Measurements from ENCODE around the gene TEX264. TPM values are rescaled to one million over a fixed set of nuclear protein-coding genes. Genes with fewer than 3 reads are reported as not detected.

The TEX264 gene
- total RNA-seq (2021), result 11.8 to 17.5 TPM (median 17.5 TPM) in 3 replicates
- percentile 47 among the genes with signal in this experiment for Bru-seq, nascent RNA
- long read RNA-seq, experiment 1, transcript TEX264-213 (4 exons, 800 nt), result minor isoform, 5 of 72 reads
- long read RNA-seq, experiment 1, transcript TEX264-201 (5 exons, 1,340 nt), result major isoform, 33 of 72 reads
- long read RNA-seq, experiment 1, partial matches to known transcripts, result 6 of 72 reads
- long read RNA-seq, experiment 1, other reads (novel, unspliced or antisense), result 18 of 72 reads
- long read RNA-seq, experiment 2, transcript TEX264-201 (5 exons, 1,340 nt), result major isoform, 10 of 48 reads
- long read RNA-seq, experiment 2, partial matches to known transcripts, result 9 of 48 reads
- long read RNA-seq, experiment 2, other reads (novel, unspliced or antisense), result 22 of 48 reads
- long read RNA-seq, experiment 3, transcript TEX264-213 (4 exons, 800 nt), result minor isoform, 6 of 51 reads
- long read RNA-seq, experiment 3, transcript TEX264-201 (5 exons, 1,340 nt), result major isoform, 27 of 51 reads
- long read RNA-seq, experiment 3, partial matches to known transcripts, result 7 of 51 reads
- long read RNA-seq, experiment 3, other reads (novel, unspliced or antisense), result 5 of 51 reads

- H3K9me3 Mint-ChIP-seq, result no peaks in the 10 kb centered on the region
- H3K4me1 Mint-ChIP-seq, result peaks cover 35% of the 10 kb centered on the region
- H3K27me3 Mint-ChIP-seq (ENCODE audit: low read depth), result no peaks in the 10 kb centered on the region; the same call in 1 of the 2 replicates
- H3K4me3 Mint-ChIP-seq, result peak within 1 kb of the TSS; percentile 75
- POLR2A ChIA-PET, result no interaction called here
- peak; percentile 58 for DNase-seq (ENCODE audit: low spot score)
- H3K36me3 Mint-ChIP-seq, result no peaks in the 10 kb centered on the region
- CTCF ChIA-PET, result interaction anchor here (0.7 to 5.7 kb wide), 16 partner anchors 8 to 281 kb away, joined by 3 to 198 read pairs (median 10); partner anchors contain the start of genes DCAF1 and RBM15B
- peak; percentile 28 for ATAC-seq
- peak within 1 kb of the TSS; percentile 46 for H3K27ac Mint-ChIP-seq
- TF ChIP-seq ZSCAN18 (CRISPR knock-in tag; IDR thresholded peaks at IDR 0.05) (no peak), PREB (CRISPR knock-in tag; IDR thresholded peaks at IDR 0.05; ENCODE audit: borderline replicate concordance) (no peak), GTF2I (CRISPR knock-in tag; conservative IDR thresholded peaks at IDR 0.05) (no peak), GABPB1 (CRISPR knock-in tag; IDR thresholded peaks at IDR 0.05) (no peak), GRHL2 (CRISPR knock-in tag; IDR thresholded peaks at IDR 0.05; ENCODE audit: insufficient replicate concordance, severe bottlenecking) (no peak), ERG (CRISPR knock-in tag; IDR thresholded peaks at IDR 0.05) (no peak; the same call in 1 of the 2 replicates), ZNF416 (CRISPR knock-in tag; IDR thresholded peaks at IDR 0.05) (peak; percentile 84), ATF1 (CRISPR knock-in tag; IDR thresholded peaks at IDR 0.05) (0 out of 2 replicates have a peak, but pooled peaks have one; percentile 1), ZNF121 (CRISPR knock-in tag; IDR thresholded peaks at IDR 0.05) (no peak), NR3C1 (CRISPR knock-in tag; conservative IDR thresholded peaks at IDR 0.05; ENCODE audit: low read depth) (no peak), FOXJ3 (CRISPR knock-in tag; IDR thresholded peaks at IDR 0.05; ENCODE audit: borderline replicate concordance) (no peak), ZNF532 (CRISPR knock-in tag; IDR thresholded peaks at IDR 0.05; ENCODE audit: borderline replicate concordance) (no peak), ZBTB43 (CRISPR knock-in tag; IDR thresholded peaks at IDR 0.05) (no peak), JUN (CRISPR knock-in tag; IDR thresholded peaks at IDR 0.05) (no peak), PRDM15 (CRISPR knock-in tag; IDR thresholded peaks at IDR 0.05) (no peak), MLX (CRISPR knock-in tag; IDR thresholded peaks at IDR 0.05) (no peak), ATF3 (CRISPR knock-in tag; conservative IDR thresholded peaks at IDR 0.05) (no peak), NFYB (CRISPR knock-in tag; conservative IDR thresholded peaks at IDR 0.05; ENCODE audit: low read depth) (no peak), TEAD4 (CRISPR knock-in tag; IDR thresholded peaks at IDR 0.05) (no peak)
Observed at GRCh38 chr3:51670823-51671733, at the start of gene TEX264. TSS of gene TEX264 (plus strand) at chr3:51671252. CDS start at chr3:51674305, 3,053 bp downstream.

Data from WTC11 (cell line).